ENCODE data around the gene PALM3.
A peak's percentile ranks its signal among the peaks of the same experiment; 100 is the strongest.
"Not testable (repeated sequence)": the region's sequence is repeated elsewhere in the genome, so short reads cannot be mapped to it uniquely, and the experiment has no call there.

Gene PALM3

DNA sequence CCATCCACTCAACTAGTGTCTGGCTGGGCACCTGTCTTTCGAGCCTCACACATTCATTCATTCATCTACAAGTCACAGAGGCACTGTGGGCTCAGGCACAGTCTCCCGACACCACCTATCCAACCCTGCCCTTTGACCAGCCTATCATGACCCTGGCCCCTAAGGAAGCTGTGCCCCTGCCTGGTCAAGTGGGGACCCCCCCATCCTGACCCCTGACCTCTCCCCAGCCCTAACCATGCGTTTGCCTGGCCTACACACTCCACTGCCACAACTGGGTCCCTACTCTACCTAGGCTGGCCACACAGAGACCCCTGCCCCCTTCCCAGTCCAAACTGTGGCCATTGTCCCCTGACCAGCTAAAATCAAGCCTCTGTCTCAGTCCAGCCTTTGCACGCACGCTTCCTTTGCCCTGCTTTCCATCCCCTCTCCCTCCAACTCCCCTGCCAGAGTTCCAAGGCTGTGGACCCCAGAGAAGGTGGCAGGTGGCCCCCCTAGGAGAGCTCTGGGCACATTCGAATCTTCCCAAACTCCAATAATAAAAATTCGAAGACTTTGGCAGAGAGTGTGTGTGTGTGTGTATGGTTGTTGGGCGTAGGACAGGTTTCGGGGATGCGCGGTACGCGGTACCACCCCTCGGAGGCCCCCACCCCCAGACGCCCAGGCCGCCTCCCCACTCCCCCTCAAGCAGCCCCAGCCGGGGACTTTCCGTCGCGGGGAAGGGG is 30.7 kb downstream of the PALM3 start:
- DNase-seq, result no peak

DNA sequence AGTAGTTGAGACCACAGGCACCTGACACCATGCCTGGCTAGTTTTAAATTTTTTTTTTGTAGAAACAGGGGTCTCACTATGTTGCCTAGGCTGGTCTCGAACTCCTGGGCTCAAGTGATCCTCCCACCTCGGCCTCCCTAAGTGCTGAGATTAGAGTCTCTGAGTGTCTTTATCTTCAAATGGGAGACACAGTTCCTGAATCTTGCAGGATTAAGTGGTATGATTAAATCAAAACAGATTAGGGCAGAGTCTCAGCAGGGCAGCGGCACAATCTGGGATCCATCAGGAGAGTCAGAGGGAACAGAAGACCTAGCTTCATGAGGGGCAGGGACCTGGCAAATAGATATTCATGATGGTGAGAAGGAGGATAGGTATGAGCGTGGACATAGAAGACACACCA is 33.0 kb downstream of the PALM3 start:
- DNase-seq, result no peak

DNA sequence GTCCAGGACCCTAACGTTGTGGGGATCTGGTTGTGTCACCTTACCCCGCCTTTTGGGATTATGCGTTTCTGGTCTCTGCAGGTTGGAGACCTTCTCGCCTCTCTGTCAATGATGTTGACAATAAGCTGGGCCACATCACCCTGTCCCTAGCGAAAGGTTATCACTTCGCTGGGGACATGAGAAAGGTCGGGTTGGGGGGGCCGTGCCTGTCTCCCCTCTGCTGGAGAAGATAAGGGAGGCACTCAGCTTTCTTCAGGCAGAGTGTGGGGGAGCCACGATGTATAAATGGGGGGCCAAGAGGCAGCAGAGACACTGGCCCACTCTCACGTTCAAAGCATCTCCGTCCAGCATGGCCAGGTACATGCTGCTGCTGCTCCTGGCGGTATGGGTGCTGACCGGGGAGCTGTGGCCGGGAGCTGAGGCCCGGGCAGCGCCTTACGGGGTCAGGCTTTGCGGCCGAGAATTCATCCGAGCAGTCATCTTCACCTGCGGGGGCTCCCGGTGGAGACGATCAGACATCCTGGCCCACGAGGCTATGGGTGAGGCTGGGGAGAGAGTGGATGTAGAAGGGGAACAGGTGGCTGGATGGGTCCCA is 33.9 kb downstream of the PALM3 start, which contains the start of gene RLN3:
RLN3 (plus strand) TSS at position 293 of the 595 bp plus-strand sequence; CDS start at position 350, 57 bp downstream.
- DNase-seq, result no peak

DNA sequence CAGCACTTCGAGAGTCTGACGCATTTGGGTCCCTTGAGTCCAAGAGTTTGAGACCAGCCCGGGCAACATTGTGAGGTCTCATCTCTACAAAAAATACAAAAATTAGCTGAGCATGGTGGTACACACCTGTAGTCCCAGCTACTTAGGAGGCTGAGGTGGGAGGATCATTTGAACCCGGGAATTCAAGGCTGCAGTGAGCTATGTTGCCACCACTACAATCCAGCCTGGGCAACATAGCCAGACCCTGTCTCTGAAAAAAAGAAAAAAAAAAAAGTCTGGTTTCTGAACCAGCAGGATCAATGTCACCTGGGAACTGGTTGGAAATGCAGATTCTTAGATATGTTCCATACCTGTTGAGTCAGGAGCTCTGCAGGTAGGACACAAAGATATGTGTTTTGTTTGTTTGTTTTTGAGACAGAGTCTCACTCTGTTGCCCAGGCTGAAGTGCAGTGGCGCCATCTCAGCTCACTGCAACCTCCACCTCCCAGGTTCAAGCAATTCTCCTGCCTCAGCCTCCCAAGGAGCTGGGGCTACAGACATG is 35.2 kb downstream of the PALM3 start:
- DNase-seq, result not testable (repeated sequence)

DNA sequence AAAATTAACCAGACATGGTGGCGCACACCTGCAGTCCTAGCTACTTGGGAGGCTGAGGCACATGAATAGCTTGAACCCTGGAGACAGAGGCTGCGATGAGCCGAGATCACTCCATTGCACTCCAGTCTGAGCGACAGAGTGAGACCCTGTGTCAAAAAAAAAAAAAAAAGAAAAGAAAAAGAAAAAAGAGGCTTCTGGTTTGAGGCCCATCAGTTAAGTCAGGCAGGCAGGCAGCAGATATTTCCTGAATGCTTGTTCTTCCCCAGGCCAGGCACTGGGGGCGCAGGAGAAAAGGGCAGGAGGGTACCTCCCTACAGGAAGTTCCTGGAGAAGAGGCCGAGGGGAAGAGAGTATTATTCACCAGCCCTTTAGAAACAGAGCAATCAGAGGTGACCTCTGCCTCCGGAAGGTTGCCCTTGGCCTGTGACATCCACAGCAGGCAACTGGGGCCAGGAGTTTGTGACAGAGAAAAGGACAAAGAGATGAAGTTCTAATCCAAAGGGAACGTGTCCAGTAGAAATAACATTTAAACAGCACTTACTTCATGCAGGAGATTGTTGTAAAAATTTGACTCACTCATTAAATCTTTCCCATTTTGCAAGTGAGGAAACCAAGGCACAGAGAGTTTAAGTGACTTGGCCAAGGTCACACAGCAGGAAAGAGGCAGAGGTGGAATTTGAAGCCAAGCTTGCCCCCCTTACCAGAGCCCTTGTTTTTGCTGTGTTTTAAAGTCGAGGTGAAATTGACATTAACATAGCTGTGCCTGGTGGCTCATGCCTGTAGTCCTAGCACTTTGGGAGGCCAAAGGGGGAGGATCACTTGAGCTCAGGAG is 38.3 kb downstream of the PALM3 start:
- no peak for DNase-seq

DNA sequence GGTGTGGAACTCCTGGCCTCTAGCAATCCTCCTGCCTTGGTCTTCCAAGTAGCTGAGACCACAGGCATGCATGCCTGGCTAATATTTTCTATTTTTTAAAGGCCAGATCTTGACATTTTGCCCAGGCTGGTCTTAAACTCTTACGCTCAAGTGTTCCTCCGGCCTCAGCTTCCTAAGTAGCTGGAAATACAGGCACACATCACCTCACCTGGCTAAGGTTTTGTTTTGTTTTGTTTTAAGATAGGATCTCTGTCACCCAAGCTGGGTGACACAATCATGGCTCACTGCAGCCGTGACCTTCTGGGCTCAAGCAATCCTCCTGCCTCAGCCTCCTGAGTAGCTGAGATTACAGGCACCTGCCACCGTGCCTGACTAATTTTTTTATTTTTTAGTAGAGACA is 39.4 kb downstream of the PALM3 start:
- DNase-seq, result no peak

DNA sequence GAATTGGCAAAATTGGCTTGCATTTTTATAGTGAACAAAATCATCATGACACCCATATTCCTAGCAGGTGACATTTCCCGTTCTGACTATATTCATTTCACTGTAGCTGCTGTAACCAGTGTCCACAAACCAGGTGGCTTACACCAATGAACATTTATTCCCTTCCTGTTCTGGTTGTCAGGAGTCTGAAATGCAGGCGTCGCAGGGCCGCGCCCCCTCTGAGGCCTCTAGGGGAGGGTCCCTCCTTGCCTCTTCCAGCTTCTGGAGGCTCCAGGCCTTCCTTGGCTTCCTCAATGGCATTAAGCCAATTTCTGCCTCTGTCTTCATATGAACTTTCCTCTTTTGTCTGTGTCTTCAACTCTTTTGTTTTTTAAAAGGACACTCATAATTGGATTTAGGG is 40.4 kb downstream of the PALM3 start:
- no peak for DNase-seq

DNA sequence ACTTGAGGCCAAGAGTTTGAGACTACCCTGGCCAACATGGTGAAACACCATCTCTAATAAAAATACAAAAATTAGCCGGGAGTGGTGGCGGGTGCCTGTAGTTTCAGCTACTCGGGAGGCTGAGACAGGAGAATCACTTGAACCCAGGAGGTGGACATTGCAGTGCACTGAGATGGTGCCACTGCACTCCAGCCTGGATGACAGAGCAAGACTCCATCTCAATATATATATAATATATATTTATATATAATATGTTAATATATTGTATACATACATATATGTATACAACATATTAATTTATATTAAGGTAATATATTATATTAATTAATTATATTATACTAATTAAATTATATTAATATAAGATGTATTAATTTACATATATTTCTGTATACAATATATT is 42.1 kb downstream of the PALM3 start:
- not testable (repeated sequence) for DNase-seq

DNA sequence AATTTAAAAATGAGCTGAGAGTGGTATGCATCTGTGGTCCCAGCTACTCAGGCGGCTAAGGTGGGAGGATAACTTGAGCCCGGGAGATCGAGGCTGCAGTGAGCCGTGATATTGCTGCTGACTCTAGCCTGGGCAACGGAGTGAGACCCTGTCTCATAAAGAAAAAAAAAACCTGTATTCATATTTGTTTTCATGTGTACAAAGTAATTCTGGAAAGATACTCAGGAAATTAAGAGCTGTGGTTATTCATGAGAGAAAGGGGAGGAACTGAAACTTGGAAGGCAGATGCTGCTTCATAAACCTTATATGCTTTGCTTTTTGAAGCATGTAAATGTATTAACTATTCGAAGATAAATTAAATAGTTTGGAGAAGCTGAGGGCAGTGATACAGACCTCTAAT is 42.8 kb downstream of the PALM3 start:
- DNase-seq, result no peak

DNA sequence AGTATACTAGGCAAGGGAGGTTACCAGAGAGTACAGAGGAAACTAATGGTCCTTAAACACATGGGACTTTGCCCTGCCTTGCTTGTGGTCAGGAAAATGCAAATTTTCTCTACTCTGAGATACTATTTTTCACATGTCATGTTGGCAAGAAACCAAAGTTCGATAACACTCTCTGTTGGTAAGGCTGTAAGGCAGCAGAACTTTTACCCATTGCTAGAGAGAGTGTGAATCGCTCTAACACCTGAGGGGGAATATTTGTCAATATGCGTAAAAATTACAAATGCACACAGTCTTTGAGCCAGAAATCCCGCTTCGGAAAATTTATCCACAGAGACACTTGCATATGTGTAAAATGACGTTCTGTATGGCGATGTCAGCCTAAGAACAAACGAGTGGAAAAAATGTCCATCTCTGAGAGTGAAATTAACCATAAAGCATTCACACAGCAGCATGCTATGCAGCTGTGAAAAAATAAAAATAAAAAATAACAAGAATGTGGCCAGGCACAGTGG is 46.3 kb downstream of the PALM3 start:
- no peak for DNase-seq

DNA sequence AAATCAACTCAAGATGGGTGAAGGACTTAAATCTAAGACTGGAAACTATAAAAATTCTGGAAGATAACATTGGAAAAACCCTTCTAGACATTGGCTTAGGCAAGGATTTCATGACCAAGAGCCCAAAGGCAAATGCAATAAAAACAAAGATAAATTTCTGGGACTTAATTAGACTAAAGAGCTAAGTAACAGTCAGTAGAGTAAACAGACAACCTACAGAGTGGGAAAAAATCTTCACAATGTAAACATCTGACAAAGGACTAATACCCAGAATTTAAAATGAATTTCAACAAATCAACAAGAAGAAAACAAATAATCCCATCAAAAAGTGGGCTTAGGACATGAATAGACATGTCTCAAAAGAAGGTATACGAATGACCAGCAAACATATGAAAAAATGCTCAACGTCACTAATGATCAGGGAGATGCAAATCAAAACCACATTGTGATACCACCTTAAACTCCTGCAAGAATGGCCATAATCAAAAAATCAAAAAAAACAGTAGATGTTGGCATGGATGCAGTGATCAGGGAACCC is 49.4 kb downstream of the PALM3 start:
- no peak for DNase-seq

DNA sequence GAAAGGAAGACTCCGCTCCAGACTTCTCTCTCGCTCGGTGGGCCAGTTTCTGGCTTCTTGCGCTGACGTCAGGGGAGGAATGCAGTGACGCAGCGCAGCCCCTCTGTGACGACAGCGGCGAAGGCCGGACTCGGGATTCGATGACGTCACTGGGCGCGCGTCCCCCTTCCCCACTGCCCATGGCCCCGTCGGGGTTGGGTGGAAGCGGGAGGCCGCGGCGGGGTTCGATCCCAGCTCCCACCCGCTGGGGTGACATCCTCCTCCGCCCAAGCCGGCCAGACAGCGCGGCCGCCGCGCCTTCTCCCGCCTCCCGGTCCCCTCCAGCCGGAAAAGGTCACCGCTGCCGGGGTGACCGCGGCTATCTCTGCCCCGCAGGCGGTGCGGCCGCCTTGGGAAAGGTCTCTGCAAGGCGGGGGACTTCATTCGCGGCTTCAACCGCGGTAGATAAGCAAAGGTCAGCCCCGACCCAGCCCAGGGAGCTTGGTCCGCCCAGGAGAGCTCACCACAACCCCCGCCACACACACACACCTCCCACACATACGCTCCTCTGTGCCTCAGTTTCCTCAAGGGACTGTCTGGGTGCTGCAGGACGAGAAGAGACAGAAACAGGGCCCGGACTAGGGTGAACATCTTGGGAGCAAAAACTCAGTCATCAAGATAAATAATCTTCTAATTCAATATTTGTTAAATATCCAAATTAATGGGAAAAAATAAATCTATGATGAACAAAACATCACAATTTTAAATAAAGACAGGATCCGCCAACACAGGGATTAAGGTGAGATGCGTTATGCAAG is 54.9 kb downstream of the PALM3 start:
- DNase-seq, result no peak

DNA sequence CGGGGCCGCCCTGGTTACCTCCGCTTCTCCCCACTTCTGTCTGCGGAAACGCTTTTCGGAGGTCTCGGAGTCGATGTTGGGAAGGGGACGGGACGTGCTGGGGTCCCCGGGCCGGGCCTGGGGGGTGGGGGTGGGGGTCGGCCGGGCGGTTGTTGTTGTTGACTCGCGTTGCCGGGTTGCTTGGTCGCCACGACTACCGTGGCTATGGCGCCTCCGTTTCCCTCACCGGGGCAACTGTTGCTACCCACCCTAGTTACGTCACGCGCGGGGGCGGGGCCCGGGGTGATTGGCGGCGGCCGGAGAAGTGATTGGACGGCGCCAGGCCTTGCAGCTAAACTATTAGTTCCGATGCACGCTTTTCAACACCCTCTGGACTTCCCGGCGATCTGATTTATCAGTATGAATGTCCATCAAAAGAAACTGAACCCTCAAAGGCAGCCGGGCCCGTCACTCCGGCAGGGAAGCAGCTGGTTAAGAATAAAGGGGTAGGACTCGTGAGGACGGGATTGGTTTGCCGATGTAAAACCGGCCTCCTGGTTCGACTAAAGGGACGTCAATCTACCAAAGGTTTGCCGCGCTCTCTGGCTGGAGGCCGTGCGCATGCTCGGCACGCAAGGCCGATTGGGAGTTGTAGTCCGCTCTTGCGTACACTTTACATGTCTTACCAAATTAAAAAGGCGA is 55.7 kb downstream of the PALM3 start, which contains the start of gene RFX1:
RFX1 (minus strand) TSS at position 236 of the 681 bp plus-strand sequence. CDS start 12,477 bp downstream, outside the sequence.
- DNase-seq, result peak; percentile 99

DNA sequence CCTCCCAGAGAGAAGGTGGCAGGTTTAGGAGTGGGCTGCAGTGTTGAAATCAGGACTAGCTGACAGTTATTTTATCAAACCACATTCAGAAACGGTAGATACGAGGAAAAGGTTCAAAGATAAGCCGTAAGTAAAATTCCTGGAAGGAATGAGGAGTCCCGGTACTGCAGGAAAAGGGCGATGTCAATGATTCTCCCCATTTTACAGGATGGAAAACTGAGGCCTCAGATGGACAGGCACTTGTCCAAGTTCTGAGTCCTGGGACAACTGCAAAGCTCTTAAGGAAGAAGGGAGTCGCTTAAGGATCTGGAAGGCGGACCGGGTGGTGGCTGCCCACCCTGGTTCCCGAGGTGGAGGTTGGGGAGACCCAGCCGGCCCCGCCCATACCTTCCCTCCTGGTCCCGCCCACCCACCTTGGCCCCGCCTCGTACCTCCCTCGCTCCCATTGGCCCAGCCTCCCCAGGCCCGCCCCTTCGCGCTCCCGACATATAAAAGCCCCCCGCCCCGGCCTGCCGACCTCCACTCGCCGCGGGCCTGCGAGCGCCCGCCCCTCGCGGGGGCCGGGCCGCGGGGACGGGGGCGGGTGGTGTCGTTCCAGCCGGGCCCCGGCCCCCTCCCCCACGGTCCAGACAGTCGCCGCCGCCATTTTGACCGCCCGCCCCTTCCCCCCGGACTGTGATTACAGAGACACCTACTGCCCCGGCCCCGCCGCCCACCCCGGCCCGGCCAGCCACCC is 56.4 kb downstream of the PALM3 start:
- peak; percentile 52 for DNase-seq

DNA sequence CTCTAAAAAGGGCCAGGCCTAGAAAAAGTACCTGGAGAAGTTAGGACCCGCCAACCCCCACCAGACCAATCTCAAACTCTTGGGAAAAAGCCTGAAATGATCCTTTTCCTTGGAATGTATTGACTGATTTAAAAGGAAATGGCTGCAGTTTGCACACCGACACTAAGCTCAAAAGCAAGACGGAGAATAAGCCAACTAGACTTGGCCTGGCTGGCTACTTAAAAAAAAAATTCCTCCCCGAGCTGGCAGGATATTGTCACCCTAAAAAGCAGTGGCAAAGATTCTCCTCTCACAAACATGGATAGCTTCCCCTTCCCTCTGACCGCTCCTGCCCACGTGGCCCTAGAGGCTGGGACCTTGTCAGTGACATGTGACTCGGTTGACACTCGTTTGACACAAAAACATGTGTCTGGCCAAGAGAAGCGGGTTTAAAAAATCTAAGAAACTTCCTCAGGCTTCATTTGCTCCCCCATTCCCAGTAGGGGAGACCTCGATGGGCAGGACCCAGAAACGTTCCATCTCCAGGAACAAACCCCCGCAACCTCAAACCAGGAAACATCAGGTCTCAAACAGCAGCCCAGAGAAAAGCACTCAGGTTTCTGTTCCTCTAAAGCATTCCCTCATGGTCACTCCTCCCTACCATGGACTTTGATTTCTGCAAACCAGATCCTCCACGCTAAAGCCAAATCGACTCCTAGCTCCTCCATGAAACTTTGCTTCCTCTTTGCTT is 57.1 kb downstream of the PALM3 start:
- DNase-seq, result no peak

All from NCI-H1694 (cell line).